Measurements from ENCODE around the gene RNF224.

- TF ChIP-seq CTCF (IDR thresholded peaks at IDR 0.05; ENCODE audit: insufficient read depth, low read length, poor library complexity, severe bottlenecking) (no peak), EZH2phosphoT487 (conservative IDR thresholded peaks at IDR 0.05; ENCODE audit: low read length) (no peak)
Measured at GRCh38 chr9:137276473-137277328, 49.4 kb downstream of the RNF224 start.

All from SU-DHL-6 (cell line).